NCI-H2081 treated with DMSO at 0.1 percent for 48 hours (cell line): ENCODE measurements around the gene SLC36A4.
"Not testable (repeated sequence)": the region's sequence is repeated elsewhere in the genome, so short reads cannot be mapped to it uniquely, and the experiment has no call there.

Experiments used
- DNase-seq: peaks from one replicate; lab custom pipeline; 2025; lab: John Stamatoyannopoulos, UW

Gene SLC36A4

GRCh38 chr11:93197380-93198214 is at the start of gene SLC36A4:
Gene SLC36A4, minus strand, starts transcription at chr11:93197991. Its CDS starts 159 bp downstream, at chr11:93197832.
- peak; percentile 62 for DNase-seq

- DNase-seq: not testable (repeated sequence)
These were observed 49.0 kb upstream of the SLC36A4 start for GRCh38 chr11:93246790-93247189.

- no peak for DNase-seq
These were observed 46.2 kb upstream of the SLC36A4 start for GRCh38 chr11:93244018-93244417.

DNA sequence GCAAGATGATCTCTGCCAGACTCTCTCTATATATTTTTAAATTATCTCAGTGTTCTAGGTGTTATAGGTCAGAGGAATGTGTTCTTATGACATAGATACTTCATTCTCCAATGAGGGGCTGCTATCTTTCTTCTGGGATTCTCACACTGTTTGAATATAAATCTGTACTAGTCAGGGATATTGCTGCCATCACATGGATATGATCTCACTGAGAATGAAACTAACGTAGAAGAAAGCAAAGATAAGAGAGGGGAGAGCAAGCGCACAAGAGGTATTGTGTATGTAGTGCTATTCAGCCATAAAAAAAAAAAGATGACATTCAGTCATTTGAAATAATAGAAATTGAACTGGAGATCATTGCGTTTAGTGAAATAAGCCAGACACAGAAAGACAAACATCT is 42.2 kb upstream of the SLC36A4 start:
- no peak for DNase-seq

- DNase-seq: no peak
These were observed 41.2 kb upstream of the SLC36A4 start for GRCh38 chr11:93238956-93239355.

DNA sequence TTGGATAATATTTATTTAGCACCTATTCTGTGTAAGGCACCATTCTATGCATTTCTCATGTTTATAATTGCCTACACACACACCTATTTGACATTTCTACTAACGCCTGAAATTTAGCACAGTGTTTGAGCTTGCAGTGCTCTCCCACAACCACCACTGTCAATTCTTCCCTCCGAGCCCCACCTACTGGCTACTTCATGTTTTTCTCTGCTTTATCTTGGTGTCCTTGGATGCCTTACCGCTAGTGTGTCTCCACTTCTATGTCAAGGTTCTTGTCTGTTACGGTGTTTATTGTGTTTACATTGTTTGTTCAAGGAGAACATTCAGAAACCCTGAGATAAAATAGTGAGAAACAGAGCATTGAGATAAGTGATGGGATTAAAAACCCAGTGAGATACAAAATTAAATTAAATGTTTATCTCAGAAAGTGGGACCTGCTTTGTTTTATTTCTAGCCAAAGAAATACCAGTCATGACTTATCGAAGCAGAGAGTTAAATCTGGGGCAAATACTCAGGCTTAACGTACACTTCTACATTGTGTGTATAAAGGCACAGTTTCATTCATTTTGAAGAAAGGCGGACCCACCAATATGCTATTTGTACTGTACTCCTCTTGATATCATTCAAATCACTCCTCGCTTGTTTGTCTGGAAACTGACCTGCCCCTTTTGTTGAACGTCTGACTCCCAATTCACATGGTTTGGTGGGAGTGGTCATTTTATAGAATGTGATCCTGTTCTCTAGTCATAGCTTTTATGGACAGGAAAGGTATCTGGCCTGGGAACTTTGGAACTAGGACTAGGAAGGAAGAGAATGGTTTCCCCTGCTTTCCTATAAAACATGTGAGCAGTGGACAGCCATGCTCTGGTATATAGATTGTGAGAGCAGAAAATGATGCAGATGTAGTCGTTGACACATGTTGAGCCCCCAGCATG is 39.2 kb upstream of the SLC36A4 start:
- DNase-seq: no peak

- peak; percentile 35 for DNase-seq
These were observed 36.9 kb upstream of the SLC36A4 start for GRCh38 chr11:93234602-93235207.

DNA sequence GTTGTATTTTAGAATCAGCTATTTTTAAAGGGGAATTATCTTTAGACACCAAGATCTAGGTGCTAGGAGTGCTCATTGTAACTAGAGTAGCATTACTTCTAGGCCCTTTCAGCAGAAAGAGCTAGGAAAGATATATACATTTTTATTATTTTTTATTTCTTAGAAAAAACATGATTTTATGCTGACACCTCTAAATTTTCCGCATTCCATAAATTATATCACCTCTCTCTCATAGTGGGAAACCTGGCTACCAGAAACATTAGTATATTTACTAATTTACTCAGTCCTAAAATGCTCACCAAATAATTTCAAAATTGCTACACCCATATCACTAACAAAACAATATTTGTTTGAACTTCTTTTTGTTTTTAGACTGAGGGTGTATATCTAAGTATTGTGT is 32.1 kb upstream of the SLC36A4 start:
- DNase-seq: no peak

GRCh38 chr11:93225662-93226061 is 27.9 kb upstream of the SLC36A4 start:
- peak; percentile 45 for DNase-seq

DNA sequence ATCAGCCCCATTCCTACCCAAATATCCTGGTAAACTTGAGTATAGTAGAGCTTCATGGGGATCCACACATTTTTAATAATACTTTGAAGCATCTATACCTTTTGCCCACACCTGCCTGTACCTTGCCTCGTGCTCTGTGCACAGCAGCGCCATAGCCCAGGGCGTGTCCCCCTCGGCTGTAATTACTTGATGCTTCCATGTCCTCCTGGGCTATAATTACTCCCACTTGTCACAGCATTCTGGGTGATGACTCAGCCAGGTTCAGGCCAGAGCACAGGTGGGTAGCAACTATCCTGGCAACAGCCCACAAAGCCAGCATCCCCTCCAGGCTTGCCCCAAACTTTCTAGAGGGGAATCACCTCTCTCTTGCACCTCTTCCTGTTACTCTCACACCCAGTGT is 23.7 kb upstream of the SLC36A4 start:
- DNase-seq: peak; percentile 79

GRCh38 chr11:93220078-93220477 is 22.3 kb upstream of the SLC36A4 start:
- no peak for DNase-seq

DNA sequence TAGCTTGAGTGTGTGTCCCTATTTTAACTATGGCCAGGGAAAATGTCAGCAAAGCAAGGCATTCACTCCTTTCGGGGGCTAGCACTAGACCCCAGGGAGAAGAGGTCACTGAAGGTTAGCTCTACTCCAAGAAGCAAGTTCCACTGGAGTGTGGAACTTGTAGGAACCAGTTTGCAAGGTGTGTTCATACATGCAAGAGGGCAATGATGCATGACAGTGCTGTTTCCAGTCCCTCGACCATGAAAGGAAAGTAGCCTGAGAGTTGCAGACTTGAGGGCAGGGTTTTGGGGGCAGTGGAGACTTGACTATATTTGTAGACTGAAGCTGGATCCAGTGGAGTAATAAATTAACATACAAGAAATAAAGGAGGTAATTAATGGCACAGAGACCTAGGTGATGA is 21.6 kb upstream of the SLC36A4 start:
- no peak for DNase-seq

DNA sequence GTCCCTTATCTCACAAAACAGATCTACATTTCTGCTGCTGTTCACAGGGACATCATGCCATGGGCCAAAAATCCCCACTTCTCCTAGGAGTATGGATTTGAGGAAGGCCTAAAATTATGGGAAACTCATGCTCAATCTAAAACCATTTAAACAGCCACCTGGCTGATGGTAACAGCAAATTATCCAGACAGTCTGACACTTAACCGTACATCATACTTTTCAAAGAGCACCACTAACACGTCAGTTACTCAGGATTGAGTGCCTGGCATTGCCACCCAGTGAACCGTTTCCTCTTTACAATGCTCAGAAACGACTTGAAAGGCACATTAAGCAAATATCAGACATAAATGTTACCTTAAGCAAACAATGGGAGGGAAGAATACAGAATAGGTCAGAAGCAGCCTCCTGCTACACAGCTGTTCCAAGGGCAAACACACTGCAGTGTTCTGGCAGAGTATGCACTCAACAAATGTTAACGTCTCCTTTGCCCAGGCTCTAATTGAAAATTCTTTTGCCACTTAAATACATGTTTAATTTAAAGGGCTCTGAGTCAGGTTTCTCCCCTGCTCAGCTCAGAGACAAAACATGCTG is 18.8 kb upstream of the SLC36A4 start:
- DNase-seq: peak; percentile 100

DNA sequence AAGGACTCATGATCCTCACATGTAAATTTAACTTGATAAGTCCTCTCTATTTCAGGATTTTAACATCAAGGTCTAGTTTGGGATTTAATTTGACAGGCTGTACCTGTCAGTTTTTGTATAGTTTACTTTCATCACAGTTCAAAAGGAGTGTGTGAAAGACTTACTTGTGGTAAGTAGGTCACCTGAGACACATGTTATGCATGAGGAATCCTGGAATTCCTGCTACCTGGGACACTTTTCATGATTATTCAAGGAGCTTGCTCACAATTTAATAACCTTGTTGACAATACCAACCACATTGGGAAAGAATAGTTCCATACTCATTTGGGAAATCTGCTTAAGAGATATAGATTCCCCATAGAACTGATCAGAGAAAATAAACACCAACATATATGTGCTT is 15.8 kb upstream of the SLC36A4 start:
- no peak for DNase-seq

DNA sequence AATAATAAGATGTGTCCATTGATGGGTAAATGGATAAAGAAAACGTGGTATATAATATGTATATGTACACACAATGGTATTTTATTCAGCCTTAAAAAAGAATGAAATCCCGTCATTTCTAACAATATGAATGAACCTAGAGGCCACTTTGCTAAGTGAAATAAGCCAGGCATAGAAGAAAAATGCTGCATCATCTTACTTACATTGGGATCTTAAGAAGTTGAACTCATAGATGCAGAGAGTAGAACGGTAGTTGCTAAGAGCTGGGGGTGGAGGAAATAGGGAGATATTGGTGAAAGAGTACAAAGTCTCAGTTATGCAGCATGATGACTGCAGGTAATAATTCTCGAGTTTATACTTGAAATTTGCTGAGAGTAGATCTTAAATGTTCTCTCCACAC is 14.3 kb upstream of the SLC36A4 start:
- no peak for DNase-seq

DNA sequence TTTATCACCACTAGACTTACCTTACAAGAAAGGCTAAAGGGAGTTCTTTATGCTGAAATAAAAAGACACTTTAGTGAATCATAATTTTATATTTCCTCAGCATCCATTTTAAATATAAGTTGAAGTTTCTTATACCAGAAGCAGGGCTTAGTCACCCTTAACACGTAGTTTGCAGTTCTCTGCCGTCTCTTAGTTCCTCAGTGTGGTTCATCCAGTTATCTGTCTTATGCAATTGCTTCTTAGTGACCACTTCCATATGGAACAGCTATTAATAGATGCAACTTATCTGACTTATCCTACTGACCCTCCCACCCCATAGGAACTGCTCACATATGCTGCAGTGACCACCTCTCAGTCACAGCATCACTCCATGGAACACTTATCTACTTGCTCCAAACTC is 11.7 kb upstream of the SLC36A4 start:
- no peak for DNase-seq

DNA sequence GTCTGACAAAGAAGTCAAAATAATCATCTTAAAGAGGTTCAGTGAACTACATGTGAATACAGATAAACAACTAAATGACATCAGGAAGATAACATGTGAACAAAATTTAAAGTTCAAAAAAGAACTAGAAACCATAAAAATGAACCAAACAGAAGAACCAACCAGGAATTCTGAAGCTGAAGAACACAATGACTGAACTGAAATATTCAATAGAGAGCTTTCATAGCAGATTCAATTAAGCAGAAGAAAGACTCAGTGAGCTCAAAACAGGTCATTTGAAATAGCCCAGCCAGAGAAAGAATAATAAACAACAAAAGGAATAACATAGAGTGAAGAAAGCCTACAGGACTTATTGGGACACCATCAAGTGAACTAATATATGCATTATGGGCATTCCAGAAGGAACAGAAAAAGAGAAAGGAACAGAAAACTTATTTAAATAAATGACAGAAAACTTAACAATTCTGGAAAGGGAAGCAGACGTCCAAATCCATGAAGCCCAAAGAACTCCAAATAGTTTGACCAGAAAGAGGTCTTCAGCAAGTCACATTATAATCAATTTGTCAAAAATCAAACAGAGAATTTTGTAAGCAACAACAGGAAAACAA is 11.0 kb upstream of the SLC36A4 start:
- no peak for DNase-seq

GRCh38 chr11:93199616-93200015 is 1.8 kb upstream of the SLC36A4 start:
- DNase-seq: no peak

- DNase-seq: no peak
These were observed 539 bp upstream of the SLC36A4 start for GRCh38 chr11:93198215-93198845.

GRCh38 chr11:93196816-93197379 is 893 bp downstream of the SLC36A4 start:
- no peak for DNase-seq
